Measurements from ENCODE around the gene CHMP4A.
"Not testable (repeated sequence)": the region's sequence is repeated elsewhere in the genome, so short reads cannot be mapped to it uniquely, and the experiment has no call there.

The CHMP4A gene

DNA sequence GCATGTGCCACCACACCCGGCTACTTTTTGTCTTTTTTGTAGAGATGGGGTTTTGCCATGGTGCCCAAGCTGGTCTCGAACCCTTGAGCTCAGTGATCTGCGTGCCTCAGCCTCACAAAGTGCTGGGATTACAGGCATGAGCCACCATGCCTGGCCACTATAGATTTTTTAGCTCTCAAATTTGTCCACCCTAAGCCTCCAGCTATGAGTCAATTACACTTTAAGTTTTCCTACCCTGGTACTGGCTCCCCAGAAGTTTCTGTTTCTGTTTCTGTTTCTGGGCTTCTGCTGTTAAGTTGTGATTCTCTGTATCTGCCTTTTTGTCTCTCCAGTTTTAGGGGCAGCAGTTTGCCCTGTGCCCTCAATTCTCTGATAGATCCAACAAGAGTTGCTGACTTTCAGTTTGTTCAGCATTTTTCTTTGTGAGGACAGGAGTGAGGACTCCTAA, 33.5 kb upstream of the CHMP4A start:
- no peak for DNase-seq (ENCODE audit: low spot score)

DNA sequence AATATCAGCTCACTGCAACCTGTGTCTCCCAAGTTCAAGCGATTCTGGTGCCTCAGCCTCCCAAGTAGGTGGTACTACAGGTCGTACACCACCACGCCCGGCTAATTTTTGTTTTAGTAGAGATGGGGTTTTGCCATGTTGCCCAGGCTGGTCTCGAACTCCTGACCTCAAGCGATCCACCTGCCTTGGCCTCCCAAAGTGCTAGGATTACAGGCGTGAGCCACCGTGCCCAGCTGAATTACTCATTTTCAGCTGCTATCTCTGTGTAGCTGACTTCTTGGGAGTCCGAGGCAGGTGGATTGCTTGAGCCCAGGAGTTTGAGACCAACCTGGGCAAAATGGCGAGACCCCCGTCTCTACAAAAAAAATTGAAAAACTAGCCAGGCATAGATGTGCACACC, 32.1 kb upstream of the CHMP4A start:
- not testable (repeated sequence) for DNase-seq (ENCODE audit: low spot score)

DNA sequence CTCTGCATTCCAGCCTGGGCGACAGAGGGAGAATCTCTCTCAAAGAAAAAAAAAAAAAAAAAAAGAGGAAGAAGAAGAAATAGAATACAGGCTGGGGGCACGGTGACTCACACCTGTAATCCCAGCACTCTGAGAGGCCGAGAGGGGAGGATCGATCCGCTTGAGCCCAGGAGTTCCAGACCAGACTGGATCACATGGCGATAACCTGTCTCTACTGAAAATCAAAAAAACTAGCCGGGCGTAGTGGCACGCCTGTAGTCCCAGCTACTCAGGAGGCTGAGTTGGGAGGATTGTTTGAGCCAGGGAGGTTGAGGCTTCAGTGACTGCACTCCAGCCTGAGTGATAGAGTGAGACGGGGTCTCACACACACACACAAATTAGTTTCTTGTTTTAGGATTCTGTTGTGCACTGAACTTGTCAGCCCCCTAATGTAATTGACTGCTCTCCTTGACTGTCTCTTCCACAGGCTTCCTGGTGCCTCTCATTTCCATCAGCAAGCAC, 30.1 kb upstream of the CHMP4A start:
- peak; percentile 7 for DNase-seq (ENCODE audit: low spot score)

DNA sequence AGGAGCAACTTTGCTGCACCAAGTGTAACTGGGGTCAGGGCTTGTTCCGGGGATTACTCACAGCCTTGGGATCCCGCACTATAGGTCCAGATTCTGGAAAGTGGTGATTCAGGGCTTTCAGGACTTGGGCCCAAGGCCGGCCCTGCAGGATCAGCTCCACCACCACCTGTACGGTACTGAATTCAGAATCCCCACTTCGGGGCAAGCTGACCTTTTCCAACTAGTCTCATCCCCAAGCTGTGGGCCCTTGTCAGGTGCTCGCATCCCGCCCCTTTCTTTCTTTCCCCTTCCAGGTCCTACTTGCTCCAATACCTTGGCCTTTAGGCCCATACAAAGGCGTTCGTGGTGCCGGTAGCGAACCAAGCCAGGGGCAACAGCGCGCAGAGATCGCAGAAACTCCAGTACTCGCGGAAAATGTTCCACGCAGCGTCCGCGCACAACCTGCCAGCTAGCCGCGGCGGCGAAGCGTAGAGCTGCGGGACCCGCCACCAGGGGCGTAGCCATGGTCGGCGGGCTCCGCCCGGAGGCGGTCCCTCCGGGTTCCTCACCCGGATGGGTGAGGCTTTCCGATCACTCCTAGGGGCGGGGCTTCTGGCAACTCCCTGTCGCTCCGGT, 28.6 kb upstream of the CHMP4A start:
- peak; percentile 94 for DNase-seq (ENCODE audit: low spot score)

DNA sequence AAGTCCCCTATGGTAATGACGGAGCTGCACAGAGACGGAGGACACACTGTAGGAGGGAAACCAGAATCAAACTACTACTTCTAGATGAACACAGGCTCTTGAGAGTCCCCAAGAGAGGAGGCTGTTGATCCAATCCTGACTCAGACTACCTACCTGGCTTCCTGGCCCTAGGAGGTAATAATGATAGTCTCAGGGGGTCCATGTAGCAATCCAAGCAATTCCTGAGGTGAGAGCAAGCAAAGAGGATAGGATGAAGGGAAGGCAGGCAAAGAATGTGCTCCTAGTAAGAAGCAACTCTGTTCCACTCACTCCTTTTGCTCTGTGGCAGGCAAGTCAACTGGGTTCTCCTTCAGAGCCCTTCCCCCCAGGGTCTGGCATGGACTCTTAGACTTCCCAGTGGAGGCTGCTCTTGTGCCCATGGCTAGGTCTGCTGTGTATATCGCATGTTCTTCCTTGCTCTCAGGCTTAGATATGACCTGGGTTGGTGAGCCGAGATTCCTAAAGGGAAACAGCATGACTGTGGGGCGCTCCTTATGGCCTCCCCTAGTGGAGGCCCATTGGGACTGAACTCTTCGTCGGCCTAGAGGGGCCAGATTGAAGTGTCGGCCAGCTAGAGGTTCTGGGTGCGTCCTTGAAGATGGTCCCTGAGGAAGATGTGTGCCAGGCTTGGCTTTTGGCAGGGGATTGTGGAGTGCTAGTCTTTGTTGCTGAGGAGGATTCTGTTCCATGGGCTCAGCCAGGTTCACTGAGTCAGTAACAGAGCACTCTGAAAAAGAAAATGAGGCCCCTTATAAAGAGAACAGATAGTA, 27.0 kb upstream of the CHMP4A start:
- DNase-seq (ENCODE audit: low spot score), result no peak

DNA sequence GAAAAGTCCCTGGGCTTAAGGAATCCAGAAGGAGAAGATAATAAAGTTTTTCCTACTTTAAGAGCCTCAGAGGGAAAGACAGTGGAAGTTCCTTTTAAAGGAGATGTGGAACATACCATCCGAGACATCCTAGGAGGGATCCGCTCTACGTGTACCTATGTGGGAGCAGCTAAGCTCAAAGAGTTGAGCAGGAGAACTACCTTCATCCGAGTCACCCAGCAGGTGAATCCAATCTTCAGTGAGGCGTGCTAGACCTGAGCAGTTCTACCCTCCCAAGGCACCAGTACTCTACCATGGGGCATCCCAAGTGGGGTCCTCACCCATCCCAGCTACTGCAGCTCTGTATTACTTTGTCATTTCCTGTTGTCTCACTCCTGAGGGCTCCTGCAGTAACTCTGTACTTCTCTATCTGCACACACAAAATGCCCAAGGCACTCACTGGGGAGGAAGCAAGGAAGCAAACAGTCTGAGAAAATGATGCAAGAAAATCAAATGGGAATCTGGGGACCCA, 25.3 kb upstream of the CHMP4A start:
- no peak for DNase-seq (ENCODE audit: low spot score)

DNA sequence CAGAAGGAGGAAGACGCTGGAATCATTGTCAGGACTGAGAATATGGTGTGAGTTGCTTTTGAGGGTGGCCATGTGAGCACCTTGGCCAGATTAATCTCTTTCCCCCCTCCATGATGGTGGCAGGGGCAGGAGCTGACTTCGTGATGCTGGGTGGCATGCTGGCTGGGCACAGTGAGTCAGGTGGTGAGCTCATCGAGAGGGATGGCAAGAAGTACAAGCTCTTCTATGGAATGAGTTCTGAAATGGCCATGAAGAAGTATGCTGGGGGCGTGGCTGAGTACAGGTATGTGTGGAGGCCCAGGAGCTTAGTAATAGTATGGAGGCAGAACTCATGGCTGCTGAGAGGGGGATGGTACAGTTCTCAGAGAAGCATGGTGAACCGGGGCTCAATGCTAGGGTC, 24.8 kb upstream of the CHMP4A start:
- no peak for DNase-seq (ENCODE audit: low spot score)

DNA sequence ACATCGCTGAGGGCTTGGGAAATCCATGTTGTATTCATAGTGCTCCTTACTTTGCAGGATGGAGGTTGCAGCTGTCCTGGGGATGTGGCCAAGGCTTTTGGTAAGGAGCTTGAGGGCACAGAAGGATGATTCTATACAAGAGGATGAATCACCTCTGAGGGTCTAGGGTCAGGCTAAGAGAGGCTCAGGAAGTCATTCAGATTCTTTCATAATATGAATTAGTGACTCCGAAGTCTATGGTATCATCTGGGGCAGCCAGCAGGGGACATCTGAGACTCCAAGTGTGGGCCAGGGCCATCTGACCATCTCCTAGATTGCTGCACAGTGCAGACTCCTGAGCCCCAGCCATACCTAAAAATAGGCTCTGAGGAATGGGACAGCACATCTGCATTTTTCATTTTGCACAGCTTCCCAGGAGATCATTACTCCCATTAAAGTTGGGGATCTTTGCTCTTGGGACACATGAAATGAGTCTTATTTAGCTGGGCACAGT, 24.2 kb upstream of the CHMP4A start:
- no peak for DNase-seq (ENCODE audit: low spot score)

DNA sequence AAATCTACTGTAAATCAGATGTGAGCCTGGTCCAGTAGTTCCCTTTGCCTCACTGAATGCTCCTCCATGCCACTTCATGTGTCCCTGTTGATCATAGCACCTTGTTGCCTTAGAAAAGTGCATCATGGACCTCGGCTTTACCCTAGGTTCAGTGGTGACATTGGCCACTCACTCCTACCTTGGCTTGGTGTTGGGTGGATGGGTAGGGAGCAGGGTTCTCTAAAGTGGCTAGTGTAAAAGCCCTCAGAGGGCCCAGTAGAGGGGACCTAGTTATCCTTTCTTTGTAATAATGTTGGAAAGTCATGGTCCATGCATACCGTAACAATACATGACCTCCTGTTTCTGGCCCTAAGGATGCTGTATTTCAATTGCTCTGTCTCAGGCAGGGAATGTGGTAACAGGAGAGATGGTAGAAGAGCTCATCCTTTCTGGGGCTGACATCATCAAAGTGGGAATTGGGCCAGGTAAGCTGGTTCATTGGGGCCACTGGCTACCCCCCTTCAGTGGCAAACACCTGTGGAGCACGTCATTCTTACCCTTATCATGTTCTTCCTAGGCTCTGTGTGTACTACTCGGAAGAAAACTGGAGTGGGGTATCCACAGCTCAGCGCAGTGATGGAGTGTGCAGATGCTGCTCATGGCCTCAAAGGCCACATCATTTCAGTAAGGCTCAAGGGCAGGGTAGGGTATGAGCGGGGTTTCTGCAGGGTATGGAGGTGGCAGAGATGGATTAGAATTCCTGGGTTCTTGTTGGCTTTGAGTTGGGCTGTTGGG, 23.6 kb upstream of the CHMP4A start:
- no peak for DNase-seq (ENCODE audit: low spot score)

DNA sequence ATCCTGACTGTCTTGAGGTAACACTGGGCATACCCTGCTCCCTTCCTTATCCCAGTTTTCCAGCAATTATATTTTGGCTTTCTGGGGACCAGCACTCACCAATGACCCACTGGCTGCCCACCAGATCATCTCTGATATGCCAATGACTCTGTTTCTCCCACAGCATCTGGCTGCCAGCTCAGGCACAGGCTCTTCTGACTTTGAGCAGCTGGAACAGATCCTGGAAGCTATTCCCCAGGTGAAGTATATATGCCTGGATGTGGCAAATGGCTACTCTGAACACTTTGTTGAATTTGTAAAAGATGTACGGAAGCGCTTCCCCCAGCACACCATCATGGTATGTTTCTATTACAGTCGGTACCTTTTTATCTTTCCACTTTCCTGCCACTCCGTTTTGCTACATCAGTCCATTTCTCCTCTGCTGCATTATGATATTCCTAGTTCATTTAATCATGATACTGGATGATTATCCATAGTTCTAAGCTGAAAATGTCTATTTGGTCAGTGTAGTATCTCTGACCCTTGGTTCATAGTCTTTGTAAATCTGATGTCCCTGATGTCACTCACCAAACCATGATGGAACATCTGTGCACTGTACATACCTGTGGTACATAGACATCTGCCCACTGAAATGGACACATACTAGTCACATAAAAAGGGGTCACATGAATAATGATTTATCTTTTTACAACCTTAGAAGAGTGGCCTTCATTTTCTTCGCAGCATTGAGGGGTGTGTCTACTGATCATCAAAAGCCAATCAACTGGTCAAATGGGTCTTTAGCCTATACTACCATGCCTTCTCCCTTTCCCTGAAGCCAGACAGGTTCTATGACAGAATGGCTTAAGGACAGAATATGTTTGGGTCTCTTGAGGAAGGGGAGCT, 22.8 kb upstream of the CHMP4A start:
- no peak for DNase-seq (ENCODE audit: low spot score)

DNA sequence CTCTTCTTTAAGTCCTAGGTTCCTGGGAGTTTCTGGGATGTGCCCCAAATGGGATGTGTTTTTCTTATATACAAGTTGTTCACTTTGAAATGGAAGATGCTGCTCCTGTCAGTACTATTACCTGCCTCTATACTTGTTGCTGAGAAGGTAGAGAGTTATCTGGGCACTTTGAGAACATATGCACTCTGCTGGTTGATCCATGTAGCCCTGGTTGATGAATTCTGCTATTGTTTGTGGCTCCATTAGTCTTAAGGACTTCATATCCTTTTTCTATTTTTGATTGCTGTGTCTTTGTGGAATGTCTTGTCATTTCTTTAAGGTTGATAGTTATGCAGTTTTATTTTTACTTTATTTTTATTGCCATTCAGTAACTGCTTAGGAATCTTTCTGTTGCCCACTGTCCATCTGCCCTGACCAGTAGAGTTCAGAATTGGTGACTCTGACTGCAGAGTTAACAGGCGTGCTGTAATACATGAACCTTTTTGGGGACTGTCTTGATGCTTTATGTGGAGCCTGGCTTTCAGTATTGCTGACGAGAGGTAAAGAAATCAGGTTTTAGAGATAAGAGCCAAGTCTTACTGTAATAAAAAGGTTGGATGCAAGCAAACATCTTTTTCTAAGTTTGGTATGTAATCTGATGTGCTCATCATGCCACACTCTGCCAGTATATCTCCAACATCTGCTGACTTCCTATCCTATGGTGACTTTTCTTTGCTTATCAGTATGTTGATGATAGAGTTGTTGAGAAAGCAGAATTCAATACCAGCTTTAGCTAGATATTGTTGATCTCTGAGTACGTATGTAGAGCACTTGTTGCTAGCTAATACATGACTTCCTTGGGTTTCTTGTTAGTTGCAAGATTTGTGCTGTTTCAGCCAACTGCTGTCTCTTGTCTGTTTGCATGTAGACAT, 21.1 kb upstream of the CHMP4A start:
- DNase-seq (ENCODE audit: low spot score), result no peak

DNA sequence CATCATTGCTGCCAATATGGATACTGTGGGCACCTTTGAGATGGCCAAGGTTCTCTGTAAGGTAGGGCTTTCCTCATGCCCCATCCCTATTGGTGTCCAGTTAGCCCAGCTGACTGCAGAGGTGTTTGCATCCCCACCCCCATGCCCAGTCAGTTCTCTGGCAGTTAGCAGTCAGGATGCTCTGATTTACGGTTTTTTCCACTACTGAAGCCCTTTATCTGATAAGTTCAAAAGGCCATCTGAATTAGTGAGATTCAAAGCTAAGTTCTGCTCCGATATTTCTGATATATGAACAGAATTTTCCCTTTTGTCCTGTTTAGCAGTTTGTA, 20.2 kb upstream of the CHMP4A start:
- DNase-seq (ENCODE audit: low spot score), result no peak

DNA sequence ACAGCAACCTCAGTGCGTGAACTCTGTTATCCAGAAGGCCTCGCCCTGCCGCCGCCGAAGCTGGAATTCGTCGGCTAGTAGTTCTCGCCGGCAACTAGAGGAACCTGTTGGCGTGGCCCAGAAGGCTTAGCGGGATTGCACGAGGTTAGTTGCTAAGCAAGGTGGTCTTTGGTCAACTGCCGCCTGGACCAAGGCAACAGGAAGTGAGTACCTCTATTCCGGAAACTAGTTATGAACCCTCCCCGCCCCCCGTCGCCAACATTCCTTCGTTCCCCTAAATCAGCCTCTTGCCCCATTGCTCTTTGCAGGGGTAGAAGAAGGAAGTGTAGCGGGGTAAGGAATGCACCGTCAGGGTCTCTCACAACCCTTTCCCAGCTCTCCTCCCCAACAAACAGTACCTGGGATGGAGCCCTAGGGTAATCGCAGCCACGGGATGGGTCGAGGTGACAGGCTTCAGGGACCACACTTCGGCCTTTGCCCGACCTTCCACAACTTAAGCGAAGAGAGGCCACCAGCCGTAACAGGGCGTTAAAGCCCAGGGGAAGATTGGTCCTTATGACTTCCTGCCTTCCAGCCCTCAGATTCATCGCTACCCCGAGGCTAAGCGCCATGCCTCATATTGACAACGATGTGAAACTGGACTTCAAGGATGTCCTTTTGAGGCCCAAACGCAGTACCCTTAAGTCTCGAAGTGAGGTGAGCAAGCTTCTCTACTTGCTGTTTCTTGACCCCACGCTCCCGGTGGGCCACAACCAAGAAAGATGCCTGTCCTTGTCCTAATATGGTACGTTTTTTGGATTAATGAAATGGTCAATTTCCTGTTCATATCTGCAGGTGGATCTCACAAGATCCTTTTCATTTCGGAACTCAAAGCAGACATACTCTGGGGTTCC, 19.6 kb upstream of the CHMP4A start, which contains the start of gene GMPR2:
Gene GMPR2, plus strand, starts transcription at position 285 of the 893 bp plus-strand sequence. Its CDS starts 325 bp downstream, at position 610.
- no peak for DNase-seq (ENCODE audit: low spot score)

DNA sequence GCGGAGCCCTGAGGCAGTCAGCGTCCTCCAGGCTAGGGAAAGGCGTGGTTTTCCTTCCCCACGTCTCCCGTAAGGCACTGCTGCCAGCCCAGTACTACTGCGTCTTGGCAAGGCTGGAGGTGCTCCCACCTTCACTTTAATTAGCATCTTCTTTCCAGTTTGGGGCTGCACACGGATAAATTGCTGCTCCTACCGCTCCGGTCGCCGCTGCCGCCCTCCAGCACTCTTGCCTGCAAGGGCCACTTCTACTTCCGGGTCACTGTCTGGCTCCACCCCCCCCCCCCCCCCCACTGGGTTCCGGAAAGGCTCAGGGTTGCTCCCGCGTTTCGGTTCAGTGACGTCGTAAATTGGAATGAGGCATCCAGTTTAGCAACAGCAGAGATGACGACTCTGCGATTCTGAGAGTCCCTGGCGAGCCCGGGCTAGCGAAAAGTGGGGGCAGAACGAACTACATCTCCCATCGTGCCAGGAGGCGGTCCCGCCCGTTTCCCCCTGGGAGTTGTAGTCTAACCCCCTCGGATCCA, 18.9 kb upstream of the CHMP4A start, which contains the start of gene NEDD8:
Gene NEDD8, minus strand, starts transcription at position 247 of the 524 bp plus-strand sequence. Its CDS starts 100 bp downstream, at position 147.
- peak; percentile 95 for DNase-seq (ENCODE audit: low spot score)

DNA sequence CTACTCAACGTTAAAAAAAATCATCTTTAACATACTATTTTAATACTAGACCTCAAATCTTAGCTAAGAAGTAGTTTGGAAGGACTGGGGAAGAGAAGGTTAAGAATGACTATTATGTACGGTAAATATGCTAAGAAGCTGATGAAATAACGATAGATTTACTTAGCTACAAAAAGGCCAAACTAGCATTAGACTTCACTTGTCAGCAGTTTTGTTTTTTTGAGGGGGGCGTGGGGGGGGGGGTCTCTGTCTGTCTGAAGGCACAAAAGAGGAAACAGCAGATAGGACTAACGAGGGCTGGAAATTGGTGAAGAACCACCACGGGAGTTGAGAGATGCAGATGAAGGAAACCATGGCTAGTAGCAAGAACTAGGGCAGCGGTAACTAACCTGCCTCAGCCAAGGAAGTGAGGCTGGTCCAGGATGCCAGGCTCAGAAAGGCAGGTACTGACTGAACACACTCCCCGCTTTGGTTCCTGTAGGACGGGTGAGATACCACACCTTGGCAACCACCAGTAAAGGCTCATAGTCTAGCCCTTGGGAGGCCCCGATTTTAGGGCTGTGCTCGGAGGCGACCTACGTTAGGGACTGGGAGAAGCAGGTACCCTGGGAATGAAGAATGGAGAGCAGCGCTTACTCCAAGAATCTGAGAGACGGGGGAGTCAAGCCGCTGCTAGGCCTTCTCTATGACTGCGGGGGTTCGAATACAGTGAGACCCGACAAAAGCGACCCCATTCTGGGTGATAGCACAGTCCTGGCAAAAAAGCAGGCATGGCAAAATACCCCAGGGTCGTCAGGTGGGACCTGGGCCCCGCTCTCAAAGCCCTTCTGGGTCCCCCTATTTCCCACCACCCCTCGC, 18.2 kb upstream of the CHMP4A start:
- DNase-seq (ENCODE audit: low spot score), result no peak

DNA sequence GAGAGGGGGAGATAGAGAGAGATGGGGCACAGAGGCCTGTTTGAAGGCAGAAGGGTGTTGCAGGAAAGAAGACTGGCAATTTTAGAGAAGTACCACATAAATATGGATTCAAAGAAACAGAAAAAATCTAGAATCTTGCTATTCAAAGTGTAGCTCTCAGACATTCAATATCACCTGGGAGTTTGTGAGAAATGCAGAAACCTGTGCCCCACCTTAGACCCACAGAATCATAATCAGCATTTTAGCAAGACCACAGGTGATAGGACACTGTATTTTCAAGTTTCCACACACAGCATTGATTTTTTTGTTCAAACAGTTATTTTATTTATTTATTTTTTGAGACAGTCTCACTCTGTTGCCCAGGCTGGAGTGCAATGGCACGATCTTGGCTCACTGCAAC, 15.6 kb upstream of the CHMP4A start:
- no peak for DNase-seq (ENCODE audit: low spot score)

DNA sequence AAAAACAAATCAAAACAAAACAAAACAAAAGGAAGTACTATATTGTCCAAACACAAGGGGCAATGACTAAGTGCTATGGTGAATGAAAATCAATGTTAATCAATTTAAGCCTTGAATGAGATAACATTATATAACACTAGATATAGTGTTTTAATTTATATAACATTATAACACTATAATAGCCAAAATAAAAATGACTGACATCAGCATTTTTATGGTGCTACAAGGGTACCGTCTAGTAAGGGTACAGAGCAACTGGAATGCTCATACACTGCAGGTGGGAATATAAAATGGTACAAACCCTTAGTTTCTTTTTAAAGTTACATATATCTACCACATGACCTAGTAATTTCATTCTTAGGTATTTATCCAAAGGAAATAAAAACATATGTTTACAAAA, 13.2 kb upstream of the CHMP4A start:
- DNase-seq (ENCODE audit: low spot score), result no peak

DNA sequence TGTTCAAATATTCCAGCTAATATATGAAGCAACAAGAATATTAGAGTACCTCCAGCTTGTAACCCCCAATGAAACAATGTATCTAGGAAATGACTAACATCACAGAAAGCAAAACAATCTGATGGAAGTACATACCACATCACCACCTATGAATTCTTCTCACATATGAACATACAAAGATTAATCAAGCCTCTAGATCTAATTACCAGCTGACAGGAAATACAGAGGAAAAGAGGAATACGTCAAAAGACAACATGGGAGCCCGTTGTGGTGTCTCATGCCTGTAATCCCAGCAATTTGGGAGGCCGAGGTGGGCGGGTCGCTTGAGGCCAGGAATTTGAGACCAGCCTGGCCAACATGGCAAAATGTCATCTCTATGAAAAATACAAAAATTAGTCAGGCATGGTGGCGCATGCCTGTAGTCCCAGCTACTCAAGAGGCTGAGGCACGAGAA, 11.4 kb upstream of the CHMP4A start:
- DNase-seq (ENCODE audit: low spot score), result no peak
